Neural cell (in vitro differentiated cells): ENCODE measurements around the gene TEX38. TPM values are rescaled to one million over a fixed set of nuclear protein-coding genes. Genes with fewer than 3 reads are reported as not detected.

Experiments used
- H2AFZ ChIP-seq: fragments of 200-600, 300-800 bp; sonication (generic), shearing (Covaris generic); 2 replicates; pipeline ENCODE4 v1.6.0; 2014; ENCODE audit warnings: low read depth, mild to moderate bottlenecking, antibody characterized with exemption, low read length, moderate library complexity
- H3F3A ChIP-seq: fragments of 200-600 bp; shearing (Covaris generic); 2 replicates; pipeline ENCODE4 v1.6.1; 2016; ENCODE audit warnings: mild to moderate bottlenecking, moderate library complexity, mixed read lengths, antibody characterized with exemption, low read length; ENCODE audit not compliant: insufficient read depth, poor library complexity, severe bottlenecking
- H3K27ac ChIP-seq: fragments of 200-600, 300-800 bp; sonication (generic), shearing (Covaris generic); 2 replicates; pipeline ENCODE4 v1.5.1; 2014; ENCODE audit warnings: mild to moderate bottlenecking, low read length, moderate library complexity
- H3K27me3 ChIP-seq: fragments of 300-800, 200-600 bp; sonication (generic), shearing (Covaris generic); 2 replicates; pipeline ENCODE4 v1.6.0; 2014; ENCODE audit warnings: mild to moderate bottlenecking, low read depth, low read length, moderate library complexity; ENCODE audit not compliant: insufficient read depth
- H3K36me3 ChIP-seq: fragments of 300-800, 200-600 bp; sonication (generic), shearing (Covaris generic); 2 replicates; pipeline ENCODE4 v1.5.1; 2014; ENCODE audit warnings: mild to moderate bottlenecking, antibody characterized with exemption, low read length, moderate library complexity; ENCODE audit not compliant: insufficient read depth
- H3K4me2 ChIP-seq: fragments of 300-800, 200-600 bp; sonication (generic), shearing (Covaris generic); 2 replicates; pipeline ENCODE4 v1.6.0; 2014; ENCODE audit warnings: mild to moderate bottlenecking, low read length
- H3K4me3 ChIP-seq: fragments of 300-800, 200-600 bp; sonication (generic), shearing (Covaris generic); 2 replicates; pipeline ENCODE4 v1.5.1; 2014; ENCODE audit warnings: mild to moderate bottlenecking, low read length, moderate library complexity
- H3K79me2 ChIP-seq: fragments of 200-600 bp; shearing (Covaris generic); replicated peaks from 2 replicates; pipeline ENCODE4 v1.6.0; 2014; ENCODE audit warnings: mild to moderate bottlenecking, low read length, moderate library complexity; ENCODE audit not compliant: insufficient read depth
- H3K9ac ChIP-seq: fragments of 300-800, 200-600 bp; sonication (generic), shearing (Covaris generic); 2 replicates; pipeline ENCODE4 v1.6.1; 2016; ENCODE audit warnings: mild to moderate bottlenecking, low read length, mixed read lengths
- H3K9me2 ChIP-seq: fragments of 200-600 bp; shearing (Covaris generic); 2 replicates; pipeline ENCODE4 v1.6.1; 2016; ENCODE audit warnings: mild to moderate bottlenecking, low read length, mixed read lengths; ENCODE audit not compliant: insufficient read depth
- H3K9me3 ChIP-seq: fragments of 200-600, 300-800 bp; sonication (generic), shearing (Covaris generic); 2 replicates; pipeline ENCODE4 v1.6.1; 2016; ENCODE audit warnings: mild to moderate bottlenecking, mixed run types, low read length, moderate library complexity, mixed read lengths
- H4K20me1 ChIP-seq: fragments of 200-600 bp; shearing (Covaris generic); 2 replicates; pipeline ENCODE4 v1.6.1; 2016; ENCODE audit warnings: mild to moderate bottlenecking, mixed run types; ENCODE audit not compliant: insufficient read depth
- CTCF ChIP-seq: fragments of 450-650 bp; IDR thresholded peaks from 2 replicates; pipeline ENCODE4 v1.5.1; 2014; ENCODE audit warnings: antibody characterized with exemption, mild to moderate bottlenecking, moderate library complexity; ENCODE audit not compliant: poor library complexity, severe bottlenecking
- EP300 ChIP-seq: fragments of 450-650 bp; conservative IDR thresholded peaks from 2 replicates; pipeline ENCODE4 v1.6.1; 2014; ENCODE audit warnings: antibody characterized with exemption, mild to moderate bottlenecking, moderate library complexity; ENCODE audit not compliant: poor library complexity, severe bottlenecking
- EZH2 ChIP-seq: fragments of 200-600, 300-800 bp; shearing (Covaris generic), sonication (generic); IDR thresholded peaks from 2 replicates; pipeline ENCODE4 v1.6.1; 2014; ENCODE audit warnings: antibody characterized with exemption, low read length, borderline replicate concordance, mild to moderate bottlenecking; ENCODE audit not compliant: insufficient read depth, poor library complexity, severe bottlenecking
- MXI1 ChIP-seq: fragments of 450-650 bp; conservative IDR thresholded peaks from 2 replicates; pipeline ENCODE4 v1.6.1; 2014; ENCODE audit warnings: antibody characterized with exemption, mild to moderate bottlenecking; ENCODE audit not compliant: poor library complexity, severe bottlenecking
- POLR2AphosphoS5 ChIP-seq: IDR thresholded peaks from 2 replicates; pipeline ENCODE4 v1.6.1; 2012
- RAD21 ChIP-seq: fragments of 450-650 bp; conservative IDR thresholded peaks from 2 replicates; pipeline ENCODE4 v1.6.1; 2014; ENCODE audit warnings: antibody characterized with exemption, mild to moderate bottlenecking, moderate library complexity
- REST ChIP-seq: IDR thresholded peaks from 2 replicates; pipeline ENCODE4 v1.6.1; 2012; ENCODE audit warnings: borderline replicate concordance
- SMC3 ChIP-seq: fragments of 450-650 bp; conservative IDR thresholded peaks from 2 replicates; pipeline ENCODE4 v1.6.1; 2014; ENCODE audit warnings: antibody characterized with exemption, mild to moderate bottlenecking, moderate library complexity; ENCODE audit not compliant: poor library complexity
- TAF1 ChIP-seq: IDR thresholded peaks from 2 replicates; pipeline ENCODE4 v1.6.1; 2012; ENCODE audit warnings: low read depth
- polyA plus RNA-seq: library from polyadenylated mRNA; depleted of rRNA; stranded (reverse); fragments of >200 nt; gene quantifications from 2 replicates; pipeline ENCODE4 v1.2.3, GENCODE V29; 2014

Gene TEX38
- polyA plus RNA-seq, 1 donor from 2014 or later, result not detected

GRCh38 chr1:46697053-46697452, 25.4 kb downstream of the TEX38 start:
- Histone ChIP-seq H2AFZ (no peak overlapping the region), H3K9me3 (no peaks in the 10 kb centered on the region), H3K9ac (no peak overlapping the region), H3K4me3 (no peak overlapping the region), H3K36me3 (peaks cover 8% of the 10 kb centered on the region), H4K20me1 (no peaks in the 10 kb centered on the region), H3F3A (no peaks in the 10 kb centered on the region), H3K27ac (no peak overlapping the region), H3K4me2 (no peak overlapping the region), H3K79me2 (no peaks in the 10 kb centered on the region), H3K9me2 (no peaks in the 10 kb centered on the region), H3K27me3 (no peaks in the 10 kb centered on the region)
- TF ChIP-seq POLR2AphosphoS5, result no peak
- no peak for TF ChIP-seq RAD21
- no peak for TF ChIP-seq EZH2
- no peak for TF ChIP-seq REST
- TF ChIP-seq TAF1, result no peak
- no peak for TF ChIP-seq MXI1
- no peak for TF ChIP-seq CTCF
- no peak for TF ChIP-seq SMC3
- TF ChIP-seq EP300, result no peak

- Histone ChIP-seq H4K20me1 (no peaks in the 10 kb centered on the region), H3K9me3 (no peaks in the 10 kb centered on the region), H3K79me2 (no peaks in the 10 kb centered on the region), H2AFZ (no peak overlapping the region), H3K4me3 (no peak overlapping the region), H3F3A (no peaks in the 10 kb centered on the region), H3K9ac (no peak overlapping the region), H3K4me2 (no peak overlapping the region), H3K27ac (no peak overlapping the region), H3K27me3 (no peaks in the 10 kb centered on the region), H3K36me3 (peaks cover 5% of the 10 kb centered on the region), H3K9me2 (no peaks in the 10 kb centered on the region)
- TF ChIP-seq REST, result no peak
- TF ChIP-seq POLR2AphosphoS5, result no peak
- TF ChIP-seq SMC3, result no peak
- no peak for TF ChIP-seq RAD21
- no peak for TF ChIP-seq TAF1
- no peak for TF ChIP-seq CTCF
- no peak for TF ChIP-seq EP300
- TF ChIP-seq MXI1, result no peak
- TF ChIP-seq EZH2, result no peak
Observed at GRCh38 chr1:46699666-46700065, 28.0 kb downstream of the TEX38 start.
